HT1080 (cell line): ENCODE data around the gene ATP9B. TPM values are rescaled to one million over a fixed set of nuclear protein-coding genes. Genes with fewer than 3 reads are reported as not detected.
"Not testable (repeated sequence)": the region's sequence is repeated elsewhere in the genome, so short reads cannot be mapped to it uniquely, and the experiment has no call there.

Experiments used
- DNase-seq: peaks from one replicate; pipeline ENCODE4 v3.0.0-alpha.2; 2015; ENCODE audit warnings: low read depth
- total RNA-seq: library from RNA; depleted of rRNA; stranded (reverse); fragments of >200 nt; shearing (Covaris generic); gene quantifications from 2 replicates; pipeline ENCODE4 v1.2.3, GENCODE V29; 2014

Gene ATP9B
- total RNA-seq, 1 experiment from 2014 or later, result 9.9 TPM

DNA sequence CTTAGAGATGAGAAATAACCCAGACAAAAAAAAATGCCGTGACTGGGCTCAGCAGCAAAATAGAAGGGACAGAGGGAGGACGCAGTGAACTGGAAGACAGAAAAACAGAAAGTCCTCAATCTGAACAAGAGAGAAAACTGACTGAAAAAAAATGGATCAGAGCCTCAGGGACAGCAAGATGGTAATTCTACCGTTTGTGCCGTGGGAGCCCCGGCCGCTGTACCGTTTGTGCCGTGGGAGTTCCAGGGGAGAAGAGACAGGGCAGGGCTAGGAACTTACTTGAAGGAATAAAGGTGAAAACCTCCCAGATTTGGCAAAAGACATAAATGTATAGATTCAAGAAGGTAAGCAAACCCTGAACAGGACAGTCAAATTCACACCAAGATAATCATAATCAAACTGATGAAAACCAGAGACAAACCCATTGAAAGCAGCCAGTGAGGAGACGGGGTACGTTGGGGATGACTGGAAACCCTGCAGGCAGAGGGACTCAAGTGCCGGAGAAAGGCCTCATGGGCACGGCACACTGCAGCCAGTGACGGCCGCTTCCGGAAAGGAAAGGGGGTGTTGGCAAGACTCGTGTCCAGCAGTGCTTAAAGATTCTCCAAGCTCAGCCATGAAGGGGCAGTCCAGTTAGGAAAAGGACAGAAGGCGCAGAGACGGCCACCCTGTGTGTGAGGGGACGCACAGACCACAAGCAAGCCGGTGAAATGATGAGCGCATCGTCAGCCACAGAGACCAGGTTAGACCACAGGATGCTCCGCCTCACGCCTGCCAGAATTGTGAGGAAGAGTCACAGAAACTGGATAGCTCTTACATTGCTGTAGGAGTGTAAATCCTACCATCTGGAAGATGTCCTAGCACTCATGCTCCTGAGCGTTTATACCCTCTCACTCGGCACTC, 286.5 kb downstream of the ATP9B start:
- DNase-seq, result no peak

DNA sequence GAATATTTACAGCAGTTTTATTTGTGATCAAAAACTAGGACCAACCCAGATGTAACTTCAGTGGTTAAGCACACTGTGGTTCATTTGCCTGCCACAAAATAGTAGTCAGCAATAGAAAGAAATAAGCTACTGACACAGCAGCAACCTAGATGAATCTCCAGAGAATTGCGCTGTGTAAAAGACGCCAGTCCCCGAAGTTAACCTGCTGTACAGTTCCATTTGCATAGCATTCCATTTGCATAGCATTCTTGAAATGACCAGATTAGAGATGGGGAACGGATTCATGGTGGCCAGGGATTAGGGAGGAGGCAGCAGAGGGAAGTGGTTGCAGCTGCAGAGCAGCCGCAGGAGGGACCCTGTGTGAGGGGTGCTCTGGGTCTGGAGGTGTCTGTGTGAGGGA, 287.2 kb downstream of the ATP9B start:
- DNase-seq, result no peak

GRCh38 chr18:79360933-79361332, 291.7 kb downstream of the ATP9B start:
- DNase-seq, result no peak

DNA sequence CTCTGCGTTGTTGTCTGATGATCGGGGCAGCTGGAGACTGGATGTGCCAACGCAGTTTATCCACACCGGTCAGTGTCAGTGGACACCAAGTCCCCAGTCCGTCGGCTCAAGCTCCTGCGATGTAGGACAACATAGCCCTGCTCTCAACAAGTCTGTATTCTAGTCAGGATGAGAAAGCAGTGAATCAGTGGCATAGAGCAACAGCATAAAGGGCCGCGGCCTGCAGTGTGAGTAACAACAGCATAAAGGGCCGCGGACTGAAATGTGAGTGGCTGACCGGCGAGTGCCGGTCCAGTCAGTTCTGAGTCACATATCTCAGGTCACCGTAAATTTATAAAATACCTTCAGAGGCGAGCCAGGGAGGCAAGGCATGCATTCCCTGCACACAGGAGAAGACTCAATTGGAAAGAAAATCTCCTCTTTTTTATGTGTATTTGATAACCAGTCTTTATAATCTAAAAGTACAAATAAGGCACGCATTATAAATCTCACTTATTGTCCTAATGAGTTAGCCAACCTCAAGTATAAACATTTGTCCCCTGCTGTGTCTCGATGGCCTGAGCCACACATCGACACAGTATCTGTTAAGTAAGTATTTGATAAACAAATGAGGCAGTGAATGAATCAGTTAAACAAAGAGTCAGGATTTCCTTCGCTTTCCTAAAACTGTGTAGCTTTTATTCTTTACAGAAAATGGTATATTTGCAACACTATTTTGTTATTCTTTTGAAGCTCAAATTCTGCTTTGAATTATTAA, 292.8 kb downstream of the ATP9B start:
- DNase-seq, result peak; percentile 93

- DNase-seq, result no peak
Measured at GRCh38 chr18:79365701-79366100, 296.5 kb downstream of the ATP9B start.

GRCh38 chr18:79366177-79367094, 297.2 kb downstream of the ATP9B start:
- no peak for DNase-seq

GRCh38 chr18:79367480-79367879, 298.3 kb downstream of the ATP9B start:
- no peak for DNase-seq

- DNase-seq, result no peak
Measured at GRCh38 chr18:79367989-79368388, 298.8 kb downstream of the ATP9B start.

GRCh38 chr18:79368681-79369080, 299.5 kb downstream of the ATP9B start:
- DNase-seq, result no peak

GRCh38 chr18:79371561-79372121, 302.4 kb downstream of the ATP9B start:
- DNase-seq, result no peak

DNA sequence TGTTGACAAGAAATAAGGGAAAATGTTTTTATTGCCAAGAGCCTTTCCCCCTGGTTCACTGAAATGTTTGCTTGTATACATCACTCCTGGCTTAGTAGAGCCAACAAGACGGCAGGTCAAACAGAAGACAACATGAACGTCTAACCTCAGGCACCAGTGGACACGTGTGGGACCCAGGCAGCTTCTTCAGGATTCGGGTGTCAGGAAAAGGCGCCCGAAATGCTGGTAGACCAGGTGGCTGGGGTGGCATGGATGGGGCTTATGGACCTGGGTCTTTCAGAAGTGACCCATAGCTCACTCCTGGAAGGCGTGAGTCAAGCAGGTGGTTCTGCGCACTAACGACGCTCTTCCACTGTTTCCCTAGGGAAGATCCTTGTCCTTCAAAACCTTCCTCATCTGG, 303.3 kb downstream of the ATP9B start:
- no peak for DNase-seq

DNA sequence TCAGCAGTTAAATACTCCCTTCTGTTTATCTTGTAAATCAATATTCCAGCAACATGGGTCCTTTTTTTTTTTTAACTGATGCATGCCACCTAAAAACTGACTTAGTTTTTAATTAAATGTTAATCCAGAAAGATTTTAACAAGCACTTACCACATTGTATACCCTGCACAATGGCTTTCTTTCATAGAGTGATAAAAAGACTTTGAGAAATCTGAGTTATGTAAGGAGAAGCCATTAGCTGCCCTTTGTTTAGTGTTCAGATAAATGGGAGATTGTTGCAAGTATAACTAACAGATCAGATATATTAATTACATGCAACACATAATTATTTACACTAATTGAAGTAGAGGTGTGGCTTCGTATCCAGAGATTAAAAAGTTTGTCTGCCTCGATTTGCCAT, 303.8 kb downstream of the ATP9B start:
- no peak for DNase-seq

DNA sequence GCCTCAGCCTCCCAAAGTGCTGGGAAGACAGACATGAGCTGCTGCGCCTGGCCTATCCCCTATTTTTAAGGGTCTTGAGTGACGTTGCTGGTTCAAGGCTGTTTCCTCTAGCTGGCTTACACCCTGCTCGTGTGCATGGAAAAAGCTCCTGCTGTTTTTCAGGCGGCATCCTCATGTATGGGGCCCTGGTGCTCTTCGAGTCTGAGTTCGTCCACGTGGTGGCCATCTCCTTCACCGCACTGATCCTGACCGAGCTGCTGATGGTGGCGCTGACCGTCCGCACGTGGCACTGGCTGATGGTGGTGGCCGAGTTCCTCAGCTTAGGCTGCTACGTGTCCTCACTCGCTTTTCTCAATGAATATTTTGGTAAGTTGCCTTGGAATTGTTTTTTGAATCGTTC, 304.5 kb downstream of the ATP9B start:
- DNase-seq, result no peak

GRCh38 chr18:79374408-79375171, 305.4 kb downstream of the ATP9B start:
- no peak for DNase-seq

DNA sequence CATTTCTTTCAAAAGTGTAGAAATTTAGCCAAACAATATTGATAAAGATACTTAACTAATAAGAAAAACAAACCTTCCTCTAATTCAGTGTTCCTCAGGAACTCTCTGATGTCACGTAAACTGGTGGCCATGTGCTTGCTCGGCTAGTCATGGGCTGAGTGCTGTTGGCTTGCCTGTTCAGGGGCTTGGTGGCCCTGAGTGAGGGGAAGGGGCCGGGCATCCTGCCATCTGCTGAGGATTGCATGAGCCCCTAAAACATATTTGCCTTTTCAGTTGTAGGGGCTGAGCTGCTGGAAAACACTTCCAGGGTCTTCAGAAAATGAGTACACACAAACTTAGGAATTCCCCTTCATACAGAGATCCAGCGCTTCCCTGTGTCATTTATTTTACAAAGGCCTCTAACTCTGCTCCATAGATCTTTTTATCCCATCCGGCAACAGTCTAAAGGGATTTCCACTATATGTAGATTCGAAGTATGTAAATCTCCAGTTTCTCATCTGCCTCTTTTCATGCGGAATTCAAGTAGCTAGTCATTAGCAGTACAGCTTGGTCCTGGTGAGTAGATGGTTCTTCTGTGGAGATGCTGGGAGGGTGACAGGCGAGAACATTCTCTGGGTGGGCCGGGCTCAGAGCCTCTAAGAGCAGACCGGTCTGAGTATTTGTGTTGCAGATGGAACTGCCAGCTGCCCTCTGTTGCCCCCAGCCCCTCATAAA, 306.4 kb downstream of the ATP9B start:
- DNase-seq, result no peak

GRCh38 chr18:79376661-79377060, 307.5 kb downstream of the ATP9B start:
- DNase-seq, result not testable (repeated sequence)

GRCh38 chr18:79377187-79377891, 308.1 kb downstream of the ATP9B start:
- DNase-seq, result no peak

DNA sequence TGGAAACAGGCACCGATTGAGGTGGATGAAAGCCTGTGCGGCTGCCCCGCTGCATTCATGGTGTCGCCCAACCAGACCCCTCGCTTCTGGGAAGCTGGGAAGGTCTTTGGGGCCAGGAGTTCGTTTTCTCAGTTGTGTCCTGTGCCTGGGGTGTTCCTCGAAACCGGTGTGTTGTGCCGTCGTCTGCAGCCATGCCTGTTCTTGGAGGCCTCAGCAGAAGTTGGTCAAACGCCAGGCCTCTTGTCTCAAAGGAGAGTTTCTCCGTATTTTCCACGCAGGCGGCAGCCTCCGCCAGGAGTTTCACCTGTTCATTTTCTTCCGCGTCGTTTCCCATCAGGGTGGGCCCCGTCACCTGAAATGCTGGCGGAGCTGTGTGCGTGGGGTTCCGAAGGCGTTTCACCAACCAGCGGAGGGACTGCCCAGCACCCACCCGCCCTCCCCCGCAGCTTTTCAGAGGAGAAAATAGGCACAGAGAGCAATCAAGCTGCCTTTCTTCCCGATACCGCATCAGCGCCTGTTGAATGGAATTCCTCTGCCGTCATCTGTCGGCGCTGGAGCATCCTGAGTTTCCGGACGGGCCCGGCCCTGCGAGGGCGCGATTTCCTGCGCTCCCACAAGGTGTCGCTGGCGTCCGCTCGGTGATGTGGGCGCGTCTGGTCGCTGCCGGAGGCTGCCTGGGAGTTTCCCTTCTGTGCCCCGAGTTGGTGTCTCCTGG, 309.5 kb downstream of the ATP9B start:
- DNase-seq, result peak; percentile 67
